ENCODE data around the gene DTNA.

The DTNA gene

DNA sequence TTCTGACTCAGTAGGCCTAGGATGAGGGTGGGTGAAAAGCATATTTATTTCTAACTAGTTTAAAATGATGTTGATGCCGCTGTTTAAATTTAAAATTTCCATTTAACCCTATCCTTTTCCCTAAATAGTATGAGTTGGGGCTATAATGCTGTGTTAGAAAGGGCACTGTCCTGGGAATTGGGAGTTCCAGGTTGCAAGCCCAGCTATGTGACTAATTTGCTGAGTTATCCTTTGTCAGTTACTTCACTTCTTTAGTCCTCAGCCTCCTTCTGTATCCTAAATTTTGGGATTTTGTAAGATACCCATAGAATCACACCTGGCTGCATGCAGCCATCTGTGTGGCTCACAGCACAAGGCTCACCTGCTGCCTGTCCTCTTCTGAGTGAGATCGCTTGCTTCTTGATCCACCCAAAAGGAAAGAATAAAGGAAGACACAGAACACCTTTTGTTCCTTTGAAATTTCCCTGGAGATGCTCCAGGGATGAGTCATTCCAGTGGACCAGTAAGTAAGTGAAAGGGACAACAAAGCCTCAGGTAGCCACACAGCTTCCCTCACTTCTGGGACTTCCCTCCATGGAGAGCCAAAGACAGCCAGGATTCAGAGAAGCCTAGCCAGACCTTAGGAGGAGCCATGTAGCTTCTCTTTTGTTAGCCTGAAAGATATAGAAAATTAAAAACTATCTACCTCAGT is 97.2 kb downstream of the DTNA start:
- no peak for DNase-seq (ENCODE audit: low read depth)

DNA sequence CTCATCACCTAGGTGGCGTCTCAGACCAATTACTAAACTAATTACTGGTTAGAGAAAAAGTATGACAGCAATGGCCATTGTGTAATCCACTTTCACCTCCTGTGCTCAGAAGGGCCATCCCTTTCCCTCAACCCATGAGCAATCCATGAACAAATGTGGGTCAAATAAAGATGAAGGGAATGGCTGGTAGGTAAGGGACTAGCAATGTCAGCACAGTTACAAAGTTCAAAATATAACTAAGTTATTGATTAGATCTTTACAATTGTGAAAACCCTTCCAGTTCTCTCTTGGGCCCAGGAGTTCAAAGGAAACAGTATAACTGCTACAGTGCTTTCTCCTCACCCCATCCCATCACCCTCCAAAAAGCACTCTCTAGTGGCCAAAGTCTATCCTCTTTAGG is 98.3 kb downstream of the DTNA start:
- DNase-seq (ENCODE audit: low read depth): no peak

DNA sequence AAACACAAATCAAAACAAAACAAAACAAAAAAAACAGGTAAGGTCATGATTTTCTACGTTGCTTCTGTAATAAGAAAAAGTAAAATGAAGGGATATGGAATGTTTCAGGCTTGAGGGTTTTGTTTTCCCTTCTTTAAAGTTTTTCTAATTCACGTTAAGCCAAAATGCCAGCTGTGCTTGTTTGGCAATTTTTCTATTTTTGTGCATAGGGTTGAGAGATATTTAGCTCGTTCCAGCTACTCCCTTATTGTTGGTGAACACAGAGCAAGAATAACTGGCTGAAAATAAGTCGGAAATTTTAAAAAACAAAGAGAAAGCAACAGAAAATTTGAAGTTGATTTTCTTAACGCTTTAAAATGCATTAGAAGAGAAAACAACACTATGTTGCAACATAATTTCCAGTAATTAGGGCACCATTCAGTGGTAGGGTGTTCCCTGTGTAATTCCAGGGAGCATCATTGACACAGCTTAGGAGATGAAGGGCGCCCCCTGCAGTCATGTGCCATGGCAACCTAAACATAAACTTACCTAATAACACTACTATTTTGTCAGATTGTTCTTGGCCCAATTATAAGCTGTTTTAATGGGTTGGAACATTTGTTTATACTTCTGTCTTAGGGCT is 99.5 kb downstream of the DTNA start:
- DNase-seq (ENCODE audit: low read depth): no peak

DNA sequence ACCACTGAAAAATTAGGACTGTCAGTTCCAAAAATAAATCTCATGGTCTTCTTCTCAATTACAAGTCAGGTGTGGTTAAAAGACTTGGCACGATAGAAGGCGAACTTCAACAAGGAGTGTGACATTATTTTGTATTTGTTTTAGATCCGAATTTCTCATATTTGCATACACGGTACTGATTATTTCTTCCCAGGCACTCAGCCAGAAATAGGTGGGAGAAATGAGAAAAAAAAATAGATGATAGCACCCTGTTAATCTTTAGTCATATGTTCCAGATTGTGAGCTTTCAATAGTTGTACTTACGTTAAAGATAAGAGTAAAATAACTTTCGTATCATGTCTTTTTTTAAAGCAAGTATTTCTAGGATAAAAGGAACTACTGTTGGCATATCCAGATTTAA is 106.1 kb downstream of the DTNA start:
- no peak for DNase-seq (ENCODE audit: low read depth)

DNA sequence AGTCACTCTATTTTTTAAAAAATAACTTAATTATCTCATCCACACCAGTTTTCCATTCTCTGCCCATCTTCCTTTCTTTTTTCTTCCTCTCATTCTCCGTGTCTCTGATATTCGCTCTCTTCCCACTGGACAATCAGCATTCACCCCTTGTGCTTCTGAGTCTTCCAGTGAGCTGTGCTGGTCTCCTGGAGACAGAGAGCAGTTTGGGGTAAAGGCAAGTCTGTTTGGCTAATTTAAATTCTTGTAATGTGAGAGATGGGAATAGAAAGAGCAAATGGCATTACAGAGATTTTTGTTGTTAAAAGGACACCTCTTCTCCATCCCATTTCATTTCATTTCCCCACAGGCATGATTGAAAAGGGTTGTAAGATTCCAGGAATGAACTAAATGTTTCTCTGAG is 107.5 kb downstream of the DTNA start:
- no peak for DNase-seq (ENCODE audit: low read depth)

DNA sequence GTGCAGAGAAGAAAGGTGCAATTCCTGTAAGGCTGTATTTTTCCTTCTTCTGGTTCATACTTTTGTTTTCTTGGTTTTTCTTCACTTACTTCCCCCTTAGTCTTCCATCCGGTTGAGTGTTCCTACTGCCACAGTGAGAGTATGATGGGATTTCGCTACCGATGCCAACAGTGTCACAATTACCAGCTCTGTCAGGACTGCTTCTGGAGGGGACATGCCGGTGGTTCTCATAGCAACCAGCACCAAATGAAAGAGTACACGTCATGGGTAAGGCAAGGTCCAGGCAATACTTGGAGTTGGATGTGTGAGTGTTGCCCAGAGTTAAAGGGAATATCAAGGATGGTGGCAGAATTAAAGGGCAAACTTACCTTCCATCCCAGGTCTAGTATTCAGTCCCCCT is 108.0 kb downstream of the DTNA start:
- no peak for DNase-seq (ENCODE audit: low read depth)

DNA sequence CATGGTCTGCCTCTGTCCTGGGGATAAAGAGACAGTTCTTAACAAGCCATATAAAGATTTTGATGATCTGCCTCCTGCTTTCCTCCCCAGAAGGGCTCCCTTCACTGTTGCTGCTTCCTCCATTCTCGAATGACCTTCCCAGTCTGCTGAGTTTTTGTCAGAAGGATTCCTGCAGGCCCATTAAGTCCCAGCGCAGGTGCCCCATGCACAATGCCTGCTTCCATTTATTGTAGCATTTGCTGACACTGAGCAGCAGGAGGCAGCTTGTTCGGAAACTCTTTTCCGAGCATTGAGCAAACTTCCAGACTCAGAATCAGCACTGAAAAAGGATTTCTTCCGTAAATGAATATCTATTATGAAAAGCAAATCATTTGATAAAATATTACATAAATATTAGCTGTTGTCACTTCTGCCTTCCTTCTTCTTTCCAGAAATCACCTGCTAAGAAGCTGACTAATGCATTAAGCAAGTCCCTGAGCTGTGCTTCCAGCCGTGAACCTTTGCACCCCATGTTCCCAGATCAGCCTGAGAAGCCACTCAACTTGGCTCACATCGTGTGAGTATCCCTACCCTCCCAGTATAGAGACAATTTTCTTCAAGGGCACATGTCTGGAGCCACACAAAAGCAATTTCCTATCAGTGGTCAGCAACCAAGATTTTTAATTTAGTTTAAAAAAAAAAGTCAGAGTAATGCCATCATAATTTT is 110.4 kb downstream of the DTNA start:
- no peak for DNase-seq (ENCODE audit: low read depth)

DNA sequence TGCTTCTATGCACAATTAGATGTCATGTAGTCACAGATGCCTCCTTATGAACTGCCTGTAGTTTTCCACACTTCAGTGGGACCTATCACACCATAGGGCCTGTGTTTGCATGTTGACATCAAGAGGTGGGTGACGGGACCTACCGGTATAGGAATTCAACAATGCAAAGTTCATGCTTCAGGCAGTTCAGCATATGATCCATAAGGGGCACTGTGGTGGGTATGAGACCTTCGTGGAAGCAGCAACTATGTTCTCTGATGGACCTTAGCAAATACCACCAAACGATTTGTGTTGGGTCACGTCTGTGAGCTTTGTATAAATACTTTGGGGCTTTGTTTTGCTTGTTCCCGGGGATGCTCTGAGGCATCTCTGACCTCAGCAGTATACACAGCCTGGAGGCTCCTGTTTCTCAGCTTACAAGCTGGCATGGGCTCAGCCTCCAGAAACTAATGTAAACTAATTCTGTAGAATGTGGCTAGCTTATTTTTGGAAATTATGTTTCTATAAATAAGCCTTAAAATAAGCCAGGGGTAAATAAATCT is 111.6 kb downstream of the DTNA start:
- DNase-seq (ENCODE audit: low read depth): no peak

DNA sequence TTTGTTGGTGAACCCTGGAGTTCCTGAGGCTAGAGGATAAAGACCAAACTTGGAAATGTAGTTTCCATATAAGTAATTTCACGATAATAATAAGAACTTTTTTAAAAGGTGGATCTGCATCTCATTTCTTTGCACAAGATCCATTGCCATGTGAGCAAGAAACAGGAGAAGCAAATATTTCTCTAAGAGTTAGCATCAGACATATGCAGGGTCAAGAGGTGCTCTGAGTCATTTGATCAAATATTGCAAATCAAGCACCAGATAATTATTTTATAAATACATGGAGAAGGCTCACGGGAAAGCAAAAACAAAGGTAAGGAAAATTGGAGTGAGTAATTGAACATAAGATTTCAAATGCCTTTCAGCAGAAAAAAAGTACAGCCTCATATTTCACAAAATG is 118.0 kb downstream of the DTNA start:
- DNase-seq (ENCODE audit: low read depth): no peak

DNA sequence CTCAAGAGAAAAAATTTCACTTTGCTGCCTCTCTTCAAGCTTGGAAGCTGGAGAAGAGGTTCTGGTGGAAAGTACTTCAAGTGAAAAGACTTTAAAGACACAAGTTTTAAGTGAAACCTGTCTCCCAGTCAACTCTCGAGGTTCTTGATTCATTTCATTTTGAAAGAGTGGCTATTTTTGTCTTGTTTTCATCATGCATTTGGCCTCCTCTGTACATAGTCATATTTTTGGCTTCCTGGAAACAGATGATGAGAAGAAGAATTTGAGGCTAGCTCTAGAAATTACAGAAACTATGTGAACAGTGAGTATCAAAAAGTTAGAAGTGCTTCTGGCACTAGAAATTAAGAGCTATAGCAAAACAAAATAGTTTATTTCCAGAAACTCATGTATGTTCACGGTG is 124.8 kb downstream of the DTNA start:
- no peak for DNase-seq (ENCODE audit: low read depth)

DNA sequence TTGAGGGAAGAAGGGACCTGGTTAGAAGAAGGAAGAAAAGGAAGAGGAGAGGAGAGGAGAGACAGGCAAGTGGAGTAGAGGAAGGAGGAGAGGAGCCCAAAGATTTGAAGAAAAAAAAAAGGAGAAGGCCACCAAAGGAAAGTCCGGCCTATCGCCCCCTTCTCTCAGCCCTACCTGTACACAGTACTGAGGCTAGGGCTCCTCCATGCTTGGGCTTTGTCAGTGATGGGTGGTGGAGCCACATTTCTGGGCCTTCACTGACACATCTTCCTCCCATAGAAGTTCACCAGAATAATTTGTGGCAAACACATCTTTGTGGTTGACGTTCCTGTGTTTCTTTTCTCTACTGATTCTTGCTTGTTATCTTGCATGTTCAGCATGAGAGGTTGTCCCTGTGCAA is 125.4 kb downstream of the DTNA start:
- DNase-seq (ENCODE audit: low read depth): no peak

DNA sequence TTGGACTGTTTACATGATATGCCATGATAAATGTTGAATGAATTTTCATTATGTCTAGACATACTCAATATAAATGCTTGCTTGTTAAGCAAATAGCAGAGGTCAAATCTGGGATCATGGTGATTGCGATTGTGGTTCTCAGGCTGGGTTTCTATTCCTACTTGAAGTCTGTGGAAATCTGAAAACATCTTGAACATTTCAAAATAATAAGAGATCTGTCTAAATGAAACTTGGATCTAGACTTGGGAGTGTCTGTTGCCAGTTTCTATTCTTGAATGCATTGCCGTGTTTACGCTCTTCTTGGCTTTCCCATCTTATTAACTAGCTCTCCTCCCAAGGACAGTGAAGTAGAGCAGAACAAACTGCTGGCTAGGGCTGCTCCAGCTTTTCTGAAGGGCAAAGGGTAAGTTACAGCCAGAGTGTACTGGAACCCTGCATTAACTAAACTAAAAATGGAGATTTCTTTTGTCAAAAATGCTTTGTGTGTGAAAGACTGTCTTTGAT is 127.7 kb downstream of the DTNA start:
- DNase-seq (ENCODE audit: low read depth): no peak

DNA sequence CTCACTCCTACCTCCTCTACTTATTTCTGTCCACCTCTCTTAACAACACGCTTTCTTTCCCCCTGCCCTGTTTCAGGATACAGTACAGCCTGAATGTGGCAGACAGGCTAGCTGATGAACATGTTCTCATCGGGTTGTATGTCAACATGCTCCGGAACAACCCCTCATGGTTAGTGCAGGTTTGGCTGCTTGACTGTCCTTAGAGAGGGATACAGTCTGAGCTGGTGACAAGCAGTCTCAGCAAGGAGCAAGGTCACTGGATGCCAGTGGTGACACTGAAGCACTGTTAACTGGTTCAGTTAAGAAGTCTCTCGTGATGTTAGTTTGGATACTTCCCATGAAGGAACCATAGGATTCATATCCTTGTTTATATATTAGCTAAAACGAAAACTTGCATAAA is 128.6 kb downstream of the DTNA start:
- DNase-seq (ENCODE audit: low read depth): no peak

DNA sequence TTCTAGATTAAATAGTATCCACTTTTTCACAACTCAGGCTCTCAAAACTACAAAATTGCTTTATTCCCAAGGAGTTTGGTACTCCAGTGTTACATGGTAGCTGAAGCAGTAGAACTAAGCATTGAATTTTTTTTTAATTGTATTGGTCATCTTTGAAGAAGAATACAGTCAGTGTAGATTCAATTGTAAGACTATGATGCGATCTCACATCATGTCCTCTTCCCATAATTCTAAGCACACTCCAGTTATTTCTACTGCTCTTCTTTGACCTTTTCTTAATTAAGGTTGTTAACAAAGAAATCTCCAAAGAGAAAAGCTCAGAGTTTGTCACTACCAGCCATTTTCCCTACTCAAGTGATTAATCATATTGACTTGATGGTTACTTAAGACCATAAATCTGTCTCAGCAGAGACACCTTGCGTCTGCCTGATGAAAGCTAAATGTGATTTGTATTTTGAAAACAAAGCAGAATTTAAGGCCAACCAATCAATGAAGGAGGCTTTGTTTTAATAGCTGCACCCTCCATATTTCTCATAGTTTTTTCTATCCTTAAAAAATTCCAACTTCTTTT is 130.2 kb downstream of the DTNA start:
- no peak for DNase-seq (ENCODE audit: low read depth)

DNA sequence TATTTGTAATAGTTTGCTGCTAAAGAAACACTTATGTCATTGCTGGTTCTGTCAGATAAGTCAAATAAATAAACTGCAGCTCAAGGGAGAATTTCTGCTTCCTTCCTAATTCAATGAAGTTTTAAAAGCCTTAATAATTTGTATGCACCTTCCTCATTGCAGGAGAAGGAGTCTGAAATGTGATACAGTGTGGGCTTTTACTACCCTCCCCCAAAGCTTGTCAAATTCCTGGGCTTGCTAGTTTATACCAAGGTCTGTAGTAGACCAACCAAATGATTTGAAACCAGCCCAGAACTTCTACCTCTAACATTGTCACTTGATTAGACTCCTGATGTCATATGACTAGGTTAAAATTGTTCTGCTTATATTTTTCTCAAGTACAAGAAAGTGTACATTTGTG is 131.8 kb downstream of the DTNA start:
- DNase-seq (ENCODE audit: low read depth): no peak

DNA sequence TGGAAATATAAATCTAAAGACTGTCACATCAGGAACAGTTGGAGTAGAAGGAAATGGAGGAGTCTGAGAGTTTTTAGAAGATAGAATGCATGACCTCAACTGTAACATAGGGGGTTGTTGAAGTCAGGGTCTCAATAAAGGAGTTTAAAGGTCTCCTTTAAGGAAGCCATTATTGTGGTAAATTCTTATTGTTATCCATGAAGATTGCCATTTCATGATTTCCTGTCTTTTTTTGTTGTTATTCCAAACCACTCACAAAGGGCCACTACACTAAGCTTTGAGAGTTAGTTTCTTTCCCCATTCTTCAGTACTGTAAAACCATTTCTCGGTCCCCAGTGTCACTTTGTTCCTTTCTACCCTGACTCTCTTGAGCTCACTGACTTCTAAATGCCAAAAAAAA is 134.0 kb downstream of the DTNA start:
- DNase-seq (ENCODE audit: low read depth): no peak

DNA sequence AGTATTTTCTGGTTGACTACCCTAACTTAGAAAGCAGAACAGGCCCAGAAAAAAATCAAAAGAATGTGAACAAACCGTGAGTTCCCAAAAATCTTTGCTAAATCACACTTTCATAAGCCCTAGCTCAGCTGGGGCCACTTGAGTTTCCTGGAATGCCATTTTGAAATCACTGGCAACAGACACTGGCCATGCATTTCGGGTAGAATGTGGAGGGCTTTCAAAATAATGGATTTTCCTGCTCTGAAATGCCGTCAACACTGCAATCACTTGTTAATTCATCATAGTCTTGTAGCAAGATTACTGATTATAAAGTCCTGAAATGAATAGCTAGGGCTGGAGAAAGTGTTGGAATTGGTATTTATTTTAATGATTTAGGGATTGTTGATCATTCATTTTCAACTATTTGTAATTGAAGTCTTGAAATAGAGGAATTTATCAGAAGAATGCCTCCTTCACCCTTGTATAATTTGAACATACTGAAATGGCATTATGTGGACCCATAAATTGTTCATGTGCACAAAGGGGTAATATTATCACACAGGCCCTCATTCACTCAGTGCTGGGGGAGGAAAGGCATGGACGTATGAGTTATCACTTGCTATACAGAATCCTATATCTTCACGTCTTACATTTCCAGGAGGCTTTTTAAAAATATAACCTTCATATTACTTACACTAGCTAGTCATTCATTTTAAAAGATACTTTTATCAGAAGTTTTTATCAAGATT is 134.8 kb downstream of the DTNA start:
- DNase-seq (ENCODE audit: low read depth): no peak

DNA sequence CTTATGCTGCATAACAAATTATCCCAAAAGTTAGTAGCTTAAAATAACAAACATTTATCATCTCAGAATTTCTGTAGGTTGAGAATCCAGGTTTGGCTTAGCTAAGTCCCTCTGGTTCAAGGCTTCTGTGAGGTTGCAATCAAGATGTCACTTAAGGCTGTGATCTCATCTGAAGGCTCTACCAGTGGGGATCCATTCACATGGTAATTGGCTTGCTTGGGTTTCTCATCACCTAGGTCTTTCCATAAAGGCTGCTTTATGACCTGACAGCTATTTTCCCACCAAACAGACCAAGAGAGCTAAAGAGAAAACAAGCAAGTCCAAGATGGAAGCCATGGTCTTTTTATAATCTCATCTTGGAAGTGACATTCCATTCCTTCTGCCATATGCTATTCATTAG is 137.3 kb downstream of the DTNA start:
- DNase-seq (ENCODE audit: low read depth): no peak

DNA sequence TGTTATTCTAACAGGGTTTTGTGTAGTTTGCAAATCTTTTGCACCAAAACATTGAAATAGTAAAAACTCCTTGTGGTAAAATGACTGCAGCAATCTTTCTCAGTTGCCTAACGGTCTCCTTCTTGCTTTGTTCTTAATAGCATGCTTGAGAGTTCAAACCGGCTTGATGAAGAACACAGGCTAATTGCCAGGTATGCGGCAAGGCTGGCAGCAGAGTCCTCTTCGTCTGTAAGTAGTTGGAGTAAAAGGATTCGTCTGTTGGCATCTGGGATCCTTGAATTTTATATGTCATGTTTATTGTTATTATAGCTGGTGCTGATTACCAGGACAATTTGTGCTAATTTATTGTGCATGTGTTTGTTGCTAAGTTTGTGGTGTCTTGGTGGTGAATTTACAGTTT is 138.1 kb downstream of the DTNA start:
- DNase-seq (ENCODE audit: low read depth): no peak

DNA sequence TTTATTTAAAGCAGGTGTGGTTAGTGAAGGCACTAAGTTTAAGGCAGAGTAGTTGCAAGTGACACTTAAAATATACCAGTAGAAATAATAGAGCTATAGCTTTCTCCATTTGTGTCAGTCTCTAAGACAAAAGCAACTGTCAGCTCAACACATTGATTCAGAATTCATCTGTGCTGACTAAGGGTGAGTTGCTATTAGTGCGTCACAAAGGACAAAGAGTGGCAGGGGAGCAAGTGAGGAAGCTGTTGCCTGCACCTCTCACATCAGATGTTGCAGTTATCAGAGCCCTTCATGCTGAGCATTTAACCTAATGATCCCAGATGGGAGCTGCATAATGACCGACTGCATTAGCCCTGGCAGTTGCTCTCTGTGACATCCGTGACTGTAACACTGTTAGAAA is 138.6 kb downstream of the DTNA start:
- no peak for DNase-seq (ENCODE audit: low read depth)

DNA sequence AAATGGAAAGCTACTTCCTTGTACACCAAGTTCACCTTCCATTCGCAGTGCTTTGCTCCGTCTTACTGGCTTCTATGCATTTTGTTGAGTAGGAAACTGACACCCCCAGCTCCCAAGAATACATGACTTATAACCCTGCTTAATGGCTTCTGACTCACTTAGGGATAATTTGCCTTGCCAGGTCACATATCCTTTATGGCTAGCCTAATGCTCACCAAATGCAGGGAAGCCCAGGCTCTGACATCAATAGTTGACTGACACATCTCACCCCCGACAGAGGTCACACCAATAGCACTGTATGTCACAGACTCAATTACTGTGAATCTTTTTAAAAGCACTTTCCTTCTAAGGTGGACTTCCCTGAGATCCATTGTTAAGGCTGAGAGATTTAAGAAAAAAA is 147.2 kb downstream of the DTNA start:
- DNase-seq (ENCODE audit: low read depth): no peak

DNA sequence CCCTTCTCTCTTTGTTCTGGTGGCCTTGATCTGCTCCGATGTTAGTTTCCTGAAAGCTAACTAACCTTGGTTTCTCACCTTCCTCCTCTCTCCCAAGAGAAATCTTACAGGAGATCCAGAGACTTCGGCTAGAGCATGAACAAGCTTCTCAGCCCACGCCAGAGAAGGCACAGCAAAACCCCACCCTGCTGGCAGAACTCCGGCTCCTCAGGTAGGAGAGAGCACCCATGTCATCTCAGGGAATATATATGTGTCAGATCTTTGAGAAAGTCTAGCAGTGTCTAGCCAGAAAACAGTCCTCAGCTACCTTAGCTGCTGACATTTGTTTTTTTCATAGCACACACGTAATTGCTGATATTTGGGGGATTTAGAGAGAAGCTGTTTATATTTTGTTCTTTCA is 148.1 kb downstream of the DTNA start:
- no peak for DNase-seq (ENCODE audit: low read depth)

Measured in GM04503 (cell line).